Heart right ventricle (tissue), 16 donors: ENCODE results near the gene GRIK3. TPM values are rescaled to one million over a fixed set of nuclear protein-coding genes. Genes with fewer than 3 reads are reported as not detected.

Experiments used
- ATAC-seq, 8 donors: fragments of 200-7000 bp; cut with Tn5 transposase; one replicate each; pipeline ENCODE4 v1.9.1; 2020; ENCODE audit warnings: mild to moderate bottlenecking in 8 of 8, moderate library complexity in 8 of 8, moderate number of reproducible peaks in 1 of 8
- DNase-seq, 2 donors: peaks; one replicate each; pipeline ENCODE4 v3.0.0-alpha.2; 2020
- H3K27ac ChIP-seq, 10 donors: fragments of 200-600 bp; sonication (generic) in 2 of 10; one replicate each; pipeline versions ENCODE4 v1.5.0 to v1.8.0; 2020 to 2022; ENCODE audit warnings: mild to moderate bottlenecking in 3 of 10
- H3K27me3 ChIP-seq, 7 donors: fragments of 200-600 bp; one replicate each; pipeline ENCODE4 v1.8.0; 2021 to 2022; ENCODE audit warnings: mild to moderate bottlenecking in 2 of 7
- H3K36me3 ChIP-seq, 9 donors: fragments of 200-600 bp; sonication (generic) in 1 of 9; one replicate each; pipeline versions ENCODE4 v1.5.0 to v1.8.0; 2020 to 2022; ENCODE audit warnings: mild to moderate bottlenecking in 2 of 9
- H3K4me1 ChIP-seq, 9 donors: fragments of 200-600 bp; sonication (generic) in 1 of 9; one replicate each; pipeline versions ENCODE4 v1.5.0 to v1.8.0; 2020 to 2022; ENCODE audit warnings: mild to moderate bottlenecking in 4 of 9
- H3K4me3 ChIP-seq, 10 donors: fragments of 200-600 bp; sonication (generic) in 2 of 10; one replicate each; pipeline versions ENCODE4 v1.5.0 to v1.8.0; 2020 to 2022; ENCODE audit warnings: mild to moderate bottlenecking in 7 of 10, moderate library complexity in 2 of 10
- H3K9me3 ChIP-seq, 11 donors: fragments of 200-600 bp in 10 of 11; sonication (generic) in 2 of 11; one replicate each; pipeline versions ENCODE4 v1.5.0 to v1.8.0; 2013 to 2022; ENCODE audit warnings: mild to moderate bottlenecking in 2 of 11, control low read depth in 1 of 11, moderate library complexity in 1 of 11
- CTCF ChIP-seq, 9 donors: fragments of 200-600 bp; sonication (generic) in 2 of 9; IDR thresholded peaks; one replicate each; pipeline versions ENCODE4 v1.5.0 to v1.8.0; 2021 to 2022; ENCODE audit warnings: antibody characterized with exemption in 9 of 9, mild to moderate bottlenecking in 5 of 9, moderate library complexity in 1 of 9
- WGBS, 2 donors: extraction: QIAGEN DNeasy Blood & Tissue Kit; methylation state at CpG; one replicate each; pipeline ENCODE4 v1.1.7; 2013; ENCODE audit warnings: inconsistent platforms in 1 of 2; 5-methylcytosine and 5-hydroxymethylcytosine counted together
- intact Hi-C, 10 donors: fragments of 100-400 bp; cut with DNase I; formaldehyde crosslinking; loops; one replicate each; pipeline versions ENCODE4 v1.11.1 to v1.14.2; 2022
- polyA plus RNA-seq, 2 donors: library from polyadenylated mRNA; stranded (reverse); fragments of 200-250 nt; gene quantifications; one replicate each; pipeline ENCODE4 v1.2.3, GENCODE V29; 2013
- total RNA-seq, 10 donors: library from RNA; stranded (reverse); fragmentation: NEBNext Ultra II Directional in 3 of 10; extraction: Animal tissue kit (Norgen Biotek cat#: 25700) in 3 of 10; gene quantifications; one replicate each; pipeline versions ENCODE4 v1.2.1 to v1.2.4, GENCODE V29; 2021 to 2023
- donor health status: Arrhythmogenic right ventricular cardiomyopathy.
- donor health status: ischemic (EF 13 %, LVEDD 7.1; RV severe dilation, severe dysfunction).
- donor health status: healthy with polysubstance abuse.
- donor health status: DM: no; HTN: yes; CAD: no.
- donor health status: DM: no; HTN: no; CAD: no.
- donor health status: ischemic (EF 25% LVEDD 6.9; RV normal size, moderate dysfunction).
- donor health status: ischemic (EF 25% LVEDD 5.7; RV mildly dilated, moderate dysfunction).
- donor health status: healthy.
- donor health status: DM: yes; HTN: yes; CAD: no.
- donor health status: Ischemic cardiomyopathy.
- donor health status: ischemic (EF 35%, LVEDD 5.7; RV mildly dilated, moderate dysfunction).
- donor health status: nonischemic (EF 11% LVEDD 7.7; RV severe dilation, severe dysfunction).
- donor health status: DM: yes; HTN: yes; CAD: no.
- donor health status: PGD.
- donor health status: ischemic (EF 29% LVEDD 5.4; RV normal size, mild dysfunction).
- donor health status: nonischemic (EF 23%, LVEDD 6.1; RV moderate dilation, normal function).

The GRIK3 gene
- total and polyA plus RNA-seq, 12 donors: 0.10 to 1.1 (median 0.27) TPM

GRCh38 chr1:36913016-36913415, 121.3 kb downstream of the GRIK3 start:
- H3K4me1 ChIP-seq: no peaks in the 10 kb centered on the region
- intact Hi-C loops: no loop called here
- no peak overlapping the region for H3K4me3 ChIP-seq
- DNase-seq: no peak
- no peak for TF ChIP-seq CTCF (IDR thresholded peaks at IDR 0.05)
- H3K27ac ChIP-seq: no peak overlapping the region
- WGBS, 2 donors: 75 to 77% methylated on average over 5 of the region's 5 CpGs
- H3K27me3 ChIP-seq: peaks cover 0 to 47% (median 14%) of the 10 kb centered on the region in 7 donors
- peaks cover 0 to 8% (median 0%) of the 10 kb centered on the region in 11 donors for H3K9me3 ChIP-seq
- no peaks in the 10 kb centered on the region for H3K36me3 ChIP-seq
- no peak for ATAC-seq

- Histone ChIP-seq H3K9me3 (peaks cover 0 to 8% (median 0%) of the 10 kb centered on the region in 11 donors), H3K27me3 (peaks cover 0 to 52% (median 14%) of the 10 kb centered on the region in 7 donors), H3K27ac (no peak overlapping the region), H3K4me1 (no peaks in the 10 kb centered on the region), H3K36me3 (no peaks in the 10 kb centered on the region), H3K4me3 (no peak overlapping the region)
- ATAC-seq (no peak), DNase-seq (no peak)
- WGBS, 2 donors: 40 to 48% methylated on average over 7 of the region's 7 CpGs
- intact Hi-C loops: no loop called here
- TF ChIP-seq CTCF (IDR thresholded peaks at IDR 0.05): no peak
Observed at GRCh38 chr1:36912365-36912865, 121.9 kb downstream of the GRIK3 start.

- Histone ChIP-seq H3K4me1 (no peaks in the 10 kb centered on the region), H3K27me3 (peaks cover 0 to 53% (median 14%) of the 10 kb centered on the region in 7 donors), H3K36me3 (no peaks in the 10 kb centered on the region), H3K4me3 (no peak overlapping the region), H3K27ac (no peak overlapping the region), H3K9me3 (peaks cover 0 to 8% (median 0%) of the 10 kb centered on the region in 11 donors)
- DNase-seq (no peak), ATAC-seq (no peak)
- no peak for TF ChIP-seq CTCF (IDR thresholded peaks at IDR 0.05)
- intact Hi-C loops: no loop called here
- 65 to 68% methylated on average over 21 of the region's 21 CpGs for WGBS, 2 donors
Observed at GRCh38 chr1:36911561-36912364, 122.6 kb downstream of the GRIK3 start.

GRCh38 chr1:36910886-36911540, 123.3 kb downstream of the GRIK3 start:
- no peaks in the 10 kb centered on the region for H3K4me1 ChIP-seq
- WGBS, 2 donors: 62 to 65% methylated on average over 9 of the region's 9 CpGs
- peaks cover 0 to 46% (median 14%) of the 10 kb centered on the region in 7 donors for H3K27me3 ChIP-seq
- no peak for ATAC-seq
- TF ChIP-seq CTCF (IDR thresholded peaks at IDR 0.05): no peak
- H3K27ac ChIP-seq: no peak overlapping the region
- peaks cover 0 to 8% (median 0%) of the 10 kb centered on the region in 11 donors for H3K9me3 ChIP-seq
- intact Hi-C loops: no loop called here
- H3K4me3 ChIP-seq: no peak overlapping the region
- H3K36me3 ChIP-seq: no peaks in the 10 kb centered on the region
- DNase-seq: no peak
